KOPT-K1 (cell line): ENCODE measurements around the gene MPND.

Experiments used
- H3K27ac ChIP-seq: fragments of 200-600 bp; sonication (generic); 2 replicates; pipeline ENCODE4 v1.5.1; 2016; ENCODE audit warnings: antibody characterized with exemption, mild to moderate bottlenecking, low read depth, low read length; ENCODE audit not compliant: poor library complexity, severe bottlenecking
- H3K36me3 ChIP-seq: fragments of 200-600 bp; sonication (generic); 2 replicates; pipeline ENCODE4 v1.5.1; 2017; ENCODE audit warnings: antibody characterized with exemption, mild to moderate bottlenecking, low read length, moderate library complexity; ENCODE audit not compliant: insufficient read depth
- H3K9me3 ChIP-seq: fragments of 200-600 bp; sonication (generic); 2 replicates; pipeline ENCODE4 v1.5.1; 2017; ENCODE audit warnings: antibody characterized with exemption, low read length, mild to moderate bottlenecking; ENCODE audit not compliant: insufficient read depth, poor library complexity, severe bottlenecking

The MPND gene

DNA sequence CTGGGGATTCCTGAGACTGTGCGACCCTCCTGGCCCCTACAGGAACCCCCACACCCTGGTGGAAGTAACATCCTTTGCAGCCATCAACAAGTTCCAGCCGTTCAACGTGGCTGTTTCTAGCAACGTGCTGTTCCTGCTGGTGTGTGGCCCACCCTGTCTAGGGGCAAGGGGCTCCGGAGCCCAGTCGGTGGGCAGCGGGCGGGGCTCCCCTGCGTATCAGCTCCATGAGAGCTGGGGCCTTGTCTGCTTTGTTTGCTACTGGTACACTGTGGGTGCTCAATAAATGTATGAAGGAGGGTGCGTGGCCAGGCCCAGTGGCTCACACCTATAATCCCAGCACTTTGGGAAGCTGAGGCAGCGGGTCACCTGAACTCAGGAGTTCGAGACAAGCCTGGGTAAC is 10.9 kb downstream of the MPND start:
- Histone ChIP-seq H3K27ac (no peak overlapping the region), H3K9me3 (no peaks in the 10 kb centered on the region), H3K36me3 (peaks cover 48% of the 10 kb centered on the region; the same call in 1 of the 2 replicates)

DNA sequence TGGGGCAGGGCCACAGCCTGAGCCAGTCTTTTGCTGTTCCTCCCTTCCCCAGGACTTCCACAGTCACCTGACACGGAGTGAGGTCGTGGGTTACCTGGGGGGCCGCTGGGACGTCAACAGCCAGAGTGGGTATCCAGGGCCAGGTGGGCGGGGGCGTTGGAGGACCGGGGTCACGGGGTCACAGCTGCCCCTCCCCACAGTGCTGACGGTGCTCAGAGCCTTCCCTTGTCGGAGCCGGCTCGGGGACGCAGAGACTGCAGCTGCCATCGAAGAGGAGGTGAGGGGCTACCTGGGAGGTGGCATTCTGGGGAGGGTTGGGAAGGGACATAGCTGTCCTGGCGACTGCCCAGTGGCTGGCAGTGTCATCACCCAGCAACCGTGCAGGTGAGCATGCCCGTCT is 11.5 kb downstream of the MPND start:
- no peaks in the 10 kb centered on the region for H3K9me3 ChIP-seq
- H3K36me3 ChIP-seq = peaks cover 53% of the 10 kb centered on the region; the same call in 1 of the 2 replicates
- H3K27ac ChIP-seq = no peak overlapping the region

DNA sequence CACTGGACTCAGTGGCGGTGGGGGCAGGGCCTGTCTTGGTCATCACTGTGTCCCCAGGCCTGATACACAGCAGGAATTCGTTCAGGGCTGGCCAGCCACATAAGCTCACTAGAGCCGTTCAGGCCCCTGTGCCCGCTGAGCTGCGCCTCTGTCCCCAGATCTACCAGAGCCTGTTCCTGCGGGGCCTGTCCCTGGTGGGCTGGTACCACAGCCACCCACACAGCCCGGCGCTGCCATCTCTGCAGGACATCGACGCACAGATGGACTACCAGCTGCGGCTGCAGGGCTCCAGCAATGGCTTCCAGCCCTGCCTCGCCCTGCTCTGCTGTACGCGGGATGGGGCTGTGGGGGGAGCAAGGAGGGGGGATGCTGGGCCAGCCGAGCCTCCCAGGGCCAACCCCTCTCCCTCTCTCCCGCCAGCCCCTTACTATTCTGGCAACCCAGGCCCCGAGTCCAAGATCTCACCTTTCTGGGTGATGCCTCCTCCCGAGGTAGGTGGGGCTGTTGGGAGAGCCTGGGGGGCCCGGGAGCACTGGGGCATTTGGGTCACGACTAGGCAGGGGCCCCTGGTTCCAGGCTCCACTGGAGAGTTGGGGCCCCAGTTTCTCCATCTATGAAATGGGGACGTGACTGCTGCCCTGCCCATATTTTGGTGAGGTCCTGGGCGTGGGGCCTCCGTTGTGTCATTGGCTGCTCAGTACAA is 13.9 kb downstream of the MPND start:
- no peaks in the 10 kb centered on the region for H3K9me3 ChIP-seq
- H3K36me3 ChIP-seq = peaks cover 68% of the 10 kb centered on the region
- no peak overlapping the region for H3K27ac ChIP-seq

DNA sequence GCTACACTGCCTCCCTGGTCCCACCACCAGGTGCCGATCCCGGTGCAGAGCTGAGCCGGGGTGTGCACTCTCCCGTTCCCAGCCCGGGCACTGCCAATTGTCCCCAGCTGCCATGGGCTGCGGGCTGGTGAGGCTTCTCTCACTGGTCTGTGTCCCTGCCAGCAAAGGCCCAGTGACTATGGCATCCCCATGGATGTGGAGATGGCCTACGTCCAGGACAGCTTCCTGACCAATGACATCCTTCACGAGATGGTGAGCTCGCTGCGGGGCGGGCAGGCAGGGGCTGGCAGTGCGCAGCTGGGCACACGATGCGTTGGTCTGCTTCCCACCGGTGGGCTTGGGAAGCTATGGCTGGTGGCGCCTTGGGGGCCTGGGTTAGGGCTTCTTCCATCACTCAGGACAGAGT is 14.6 kb downstream of the MPND start:
- Histone ChIP-seq H3K36me3 (peaks cover 75% of the 10 kb centered on the region), H3K27ac (no peak overlapping the region)

DNA sequence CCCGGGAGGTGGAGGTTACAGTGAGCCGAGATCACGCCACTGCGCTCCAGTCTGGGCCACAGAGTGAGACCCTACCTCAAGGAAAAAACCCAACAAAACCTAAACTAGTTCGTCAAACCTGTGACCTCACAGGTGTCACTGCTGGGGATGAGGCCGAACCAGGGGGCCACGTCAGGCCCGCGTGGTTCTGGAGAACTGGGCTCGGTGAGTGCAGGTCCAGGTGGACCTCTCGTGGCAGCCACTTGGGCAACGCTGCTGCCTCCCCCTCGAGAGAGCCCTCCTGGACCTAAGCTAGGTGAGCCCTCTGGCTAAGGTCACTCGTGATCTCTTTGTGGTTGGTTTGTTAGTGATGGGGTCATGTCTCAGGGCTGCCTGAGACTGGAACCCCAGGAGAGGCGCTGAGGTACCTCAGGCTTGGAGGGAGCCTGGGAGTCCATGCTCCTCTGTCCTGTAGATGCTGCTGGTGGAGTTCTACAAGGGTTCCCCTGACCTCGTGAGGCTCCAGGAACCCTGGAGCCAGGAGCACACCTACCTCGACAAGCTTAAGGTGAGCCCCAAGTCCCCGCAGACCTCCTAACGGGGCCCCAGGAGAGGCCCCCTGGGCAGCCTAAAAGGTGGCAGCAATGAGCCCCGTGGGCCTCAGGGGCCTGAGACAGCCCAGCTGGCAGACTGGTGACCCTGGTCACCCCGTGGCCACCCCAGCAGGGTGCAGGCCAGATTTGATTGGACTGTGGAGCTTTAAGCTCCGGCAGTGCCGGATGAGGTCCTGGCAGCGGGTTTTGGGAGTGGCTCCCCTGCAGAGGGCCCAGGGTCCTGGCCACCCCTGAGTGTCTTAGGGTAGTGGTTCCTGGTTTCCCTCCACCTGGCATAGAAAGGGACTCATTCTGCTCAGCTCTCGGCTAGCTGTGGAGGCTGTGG is 15.6 kb downstream of the MPND start:
- Histone ChIP-seq H3K36me3 (peaks cover 80% of the 10 kb centered on the region), H3K27ac (no peak overlapping the region), H3K9me3 (no peaks in the 10 kb centered on the region)

More for the DNA sequence above, 14.6 kb downstream of the MPND start:
- no peaks in the 10 kb centered on the region for H3K9me3 ChIP-seq

DNA sequence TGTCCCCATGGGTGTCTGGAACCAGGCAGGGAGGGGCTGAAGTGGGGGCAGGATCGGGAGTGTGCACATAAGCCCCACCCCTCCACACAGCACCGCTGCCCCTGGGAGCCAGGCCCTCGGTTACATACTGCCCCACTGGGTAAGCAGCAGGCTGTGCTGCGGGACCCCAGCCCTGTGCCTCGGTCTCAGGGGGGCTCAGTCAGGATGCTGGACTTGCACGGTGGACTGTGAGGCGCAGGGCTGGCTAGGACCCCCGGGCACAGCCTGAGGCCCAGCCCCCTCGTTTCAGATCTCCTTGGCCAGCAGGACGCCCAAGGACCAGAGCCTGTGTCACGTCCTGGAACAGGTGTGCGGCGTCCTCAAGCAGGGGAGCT is 16.3 kb downstream of the MPND start:
- H3K27ac ChIP-seq = no peak overlapping the region
- H3K36me3 ChIP-seq = peaks cover 83% of the 10 kb centered on the region
- H3K9me3 ChIP-seq = no peaks in the 10 kb centered on the region

DNA sequence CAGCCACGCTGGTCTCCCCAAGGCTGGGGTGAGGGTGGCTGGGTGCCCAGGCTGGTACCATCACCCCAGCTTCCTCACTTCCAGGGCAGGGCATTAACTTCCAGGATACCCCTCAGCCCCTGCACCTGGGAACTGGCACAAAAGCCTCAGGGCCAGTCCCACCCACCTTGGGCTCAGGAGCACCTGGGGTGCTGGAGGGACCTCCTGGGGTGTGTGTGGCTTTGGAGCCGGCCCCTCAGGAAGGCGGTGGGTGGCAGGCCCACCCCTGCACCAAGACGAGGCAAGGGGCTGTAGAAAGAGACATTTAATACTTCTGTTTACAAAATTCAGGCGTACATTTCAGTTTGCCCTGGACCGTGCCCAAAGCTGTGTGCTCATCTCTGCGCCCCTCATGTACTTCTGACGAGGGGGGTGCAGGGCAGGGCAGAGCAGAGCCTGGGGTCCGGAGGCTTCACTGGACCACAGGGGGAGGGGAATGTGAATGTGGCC is 16.8 kb downstream of the MPND start:
- Histone ChIP-seq H3K9me3 (no peaks in the 10 kb centered on the region), H3K36me3 (peaks cover 86% of the 10 kb centered on the region), H3K27ac (no peak overlapping the region)

DNA sequence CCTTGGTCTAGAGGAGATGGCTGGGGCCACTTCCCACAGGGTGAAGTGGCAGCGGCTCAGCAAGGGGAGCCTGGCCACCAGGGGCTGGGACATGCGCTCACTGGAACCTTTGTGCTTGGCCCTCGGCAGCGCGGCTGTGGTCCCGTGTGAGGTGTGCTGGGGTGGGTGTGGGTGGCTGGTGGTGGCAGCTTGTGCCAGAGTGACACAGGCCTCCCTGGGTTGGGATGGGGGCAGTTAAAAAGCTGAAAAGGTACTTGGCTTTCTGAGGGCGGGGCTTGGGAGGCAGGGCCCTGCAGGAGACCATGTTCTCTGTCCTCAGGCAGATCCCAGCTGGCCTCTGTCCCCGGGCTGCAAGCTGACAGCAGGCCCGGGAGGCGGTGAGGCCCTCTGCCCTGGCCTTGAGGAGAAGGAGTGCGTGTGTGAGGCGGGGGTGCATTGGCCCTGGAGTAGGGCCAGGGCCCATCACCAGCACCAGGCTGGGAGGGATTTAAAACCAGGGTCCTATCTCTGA is 17.3 kb downstream of the MPND start:
- Histone ChIP-seq H3K27ac (no peak overlapping the region), H3K9me3 (no peaks in the 10 kb centered on the region), H3K36me3 (peaks cover 91% of the 10 kb centered on the region)

DNA sequence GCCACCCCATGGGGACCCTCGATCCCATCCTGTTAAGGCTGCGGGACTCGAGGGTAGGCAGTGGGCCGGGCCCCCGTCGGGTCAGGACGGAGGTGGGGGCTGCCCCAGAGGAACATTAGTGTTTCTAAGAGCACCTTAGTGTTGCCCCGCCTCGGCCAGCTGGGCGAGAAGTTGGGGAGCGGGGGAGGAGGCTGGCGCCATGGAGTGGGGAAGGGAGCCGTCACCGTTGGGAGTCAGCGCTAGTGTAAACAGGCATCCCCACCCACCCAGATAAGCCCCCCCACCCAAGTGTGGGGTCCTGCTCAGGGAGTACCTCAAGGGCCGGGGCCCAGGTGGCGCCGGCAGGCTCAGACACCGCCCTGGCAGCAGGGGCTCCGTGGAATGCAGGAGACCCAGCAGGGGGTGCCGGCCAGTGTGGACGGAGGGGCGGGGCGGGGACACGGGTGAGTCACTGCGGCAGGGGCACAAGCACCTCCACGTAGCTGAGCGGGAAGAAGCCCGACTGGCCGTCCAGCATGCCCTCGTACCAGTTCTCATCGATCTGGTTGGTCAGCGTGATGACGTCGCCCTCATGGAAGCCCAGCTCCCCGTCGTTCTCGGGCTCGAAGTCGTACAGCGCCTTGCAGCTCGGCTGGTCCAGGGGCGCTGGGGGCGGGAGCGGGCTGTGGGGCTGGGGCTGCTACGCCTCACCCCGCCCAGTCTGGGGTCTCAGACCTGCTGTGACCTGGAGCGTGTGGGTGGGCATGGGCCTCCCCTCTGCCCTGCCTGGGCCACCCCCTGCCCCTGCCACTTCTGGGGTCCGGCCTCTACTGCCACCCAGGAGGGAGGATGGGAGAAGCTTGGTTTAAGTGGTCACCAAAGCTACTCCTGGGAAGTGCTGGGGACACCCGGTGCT is 18.0 kb downstream of the MPND start:
- H3K27ac ChIP-seq = no peak overlapping the region
- no peaks in the 10 kb centered on the region for H3K9me3 ChIP-seq
- peaks cover 94% of the 10 kb centered on the region for H3K36me3 ChIP-seq

DNA sequence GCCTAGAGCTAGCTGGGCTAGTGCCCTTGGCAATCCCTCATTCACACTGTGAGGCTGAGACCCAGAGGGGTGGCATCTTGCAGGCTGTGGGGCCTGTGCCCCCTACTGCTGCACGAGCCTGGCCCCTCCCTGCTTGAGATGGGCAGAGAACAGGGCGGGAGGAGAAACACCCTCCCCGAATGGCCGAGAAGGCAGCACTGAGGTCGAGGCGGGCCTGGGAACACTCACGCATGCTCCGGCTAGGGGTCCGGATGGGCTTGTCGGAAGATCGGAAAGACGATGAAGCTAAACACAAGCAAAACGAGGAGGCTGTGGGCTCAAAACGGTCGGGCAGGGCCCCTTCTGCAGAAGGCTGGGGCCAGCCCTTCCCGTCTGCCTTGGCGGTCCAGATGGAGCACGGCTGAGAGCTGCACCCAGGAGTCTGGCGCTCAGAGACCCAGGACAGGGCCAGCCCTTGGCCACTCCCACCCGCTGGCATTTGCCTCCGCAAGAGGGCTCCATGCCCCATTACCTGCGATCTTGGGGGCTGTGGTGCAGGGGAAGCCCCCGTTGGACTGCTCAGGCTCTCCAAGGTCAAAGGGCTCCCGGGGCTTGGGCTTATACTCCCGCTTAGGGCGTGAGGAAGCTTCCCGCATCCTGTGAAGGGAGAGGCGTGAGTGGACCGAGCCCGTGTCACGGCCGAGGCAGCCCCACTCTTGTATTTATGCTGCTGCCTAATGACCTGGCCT is 18.9 kb downstream of the MPND start:
- H3K27ac ChIP-seq = no peak overlapping the region
- H3K9me3 ChIP-seq = no peaks in the 10 kb centered on the region
- peaks cover 93% of the 10 kb centered on the region for H3K36me3 ChIP-seq

DNA sequence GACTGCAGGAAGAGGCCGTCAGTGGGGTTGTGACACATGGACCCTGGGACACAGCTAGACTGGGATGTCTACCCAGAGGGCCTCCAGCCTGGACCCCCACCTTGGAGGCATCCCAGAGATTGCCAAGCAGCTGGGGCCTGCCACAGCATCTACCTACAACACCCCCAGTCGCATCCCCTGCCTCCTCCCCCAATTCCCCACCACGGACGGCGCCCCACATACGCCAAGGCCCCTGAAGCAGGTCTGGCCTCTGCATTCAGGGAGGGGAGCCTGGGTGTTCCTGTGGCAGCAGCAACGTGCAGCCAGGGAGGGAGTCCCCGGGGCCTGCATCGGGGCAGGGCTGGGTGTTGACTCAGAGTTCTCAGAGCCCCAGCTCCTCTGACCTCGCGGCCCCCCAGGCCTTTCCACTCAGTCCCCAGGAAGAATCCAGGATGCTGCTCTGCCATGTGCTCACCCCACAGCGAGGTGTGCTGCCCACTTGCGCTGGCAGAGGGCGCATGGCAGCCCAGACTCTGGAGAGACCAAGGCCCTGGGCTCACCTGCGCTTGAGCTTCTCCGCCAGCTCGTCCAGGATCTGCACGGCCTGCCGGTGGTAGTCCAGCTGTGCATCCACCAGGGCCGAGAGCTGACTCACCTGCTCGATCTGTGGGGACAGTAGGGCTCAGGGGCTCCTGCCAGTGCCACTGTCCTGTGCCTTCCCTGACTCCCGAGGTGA is 19.6 kb downstream of the MPND start:
- Histone ChIP-seq H3K27ac (no peak overlapping the region), H3K9me3 (no peaks in the 10 kb centered on the region), H3K36me3 (peaks cover 86% of the 10 kb centered on the region)

DNA sequence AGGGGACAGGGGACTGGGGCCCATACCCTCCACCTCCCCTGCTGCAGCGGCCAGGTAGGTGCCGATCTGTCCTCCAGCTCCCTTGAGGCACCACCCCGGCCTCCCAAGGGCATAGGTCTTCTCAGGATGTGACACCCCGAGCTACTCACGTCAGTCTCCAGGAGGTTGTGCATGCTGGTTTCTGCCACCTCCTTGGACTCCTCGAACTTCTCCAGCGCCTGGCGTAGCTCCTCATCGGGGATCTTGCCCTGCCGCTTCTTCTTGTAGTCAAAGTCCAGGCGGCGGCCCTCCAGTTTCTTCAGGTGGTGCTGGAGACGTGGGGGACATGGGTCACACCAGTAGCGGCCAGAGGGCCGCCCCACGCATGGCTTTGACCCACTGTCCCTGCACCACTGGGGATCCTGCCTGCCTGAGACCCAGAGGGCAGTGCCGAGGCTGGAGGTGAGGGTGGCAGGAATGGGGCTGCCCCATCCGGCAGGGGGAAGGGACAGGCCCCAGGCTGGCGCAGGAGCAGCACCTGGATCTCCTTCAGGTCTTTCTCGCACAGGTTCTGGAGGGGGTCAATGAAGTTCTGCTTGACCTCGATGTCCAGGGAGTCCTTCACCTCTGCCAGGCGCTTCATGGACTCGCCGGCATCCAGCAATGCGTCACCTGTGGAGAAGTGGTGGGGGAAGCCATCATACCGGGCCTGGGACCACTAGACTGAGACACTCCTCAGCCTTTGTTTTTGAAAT is 20.4 kb downstream of the MPND start:
- H3K36me3 ChIP-seq = peaks cover 79% of the 10 kb centered on the region

DNA sequence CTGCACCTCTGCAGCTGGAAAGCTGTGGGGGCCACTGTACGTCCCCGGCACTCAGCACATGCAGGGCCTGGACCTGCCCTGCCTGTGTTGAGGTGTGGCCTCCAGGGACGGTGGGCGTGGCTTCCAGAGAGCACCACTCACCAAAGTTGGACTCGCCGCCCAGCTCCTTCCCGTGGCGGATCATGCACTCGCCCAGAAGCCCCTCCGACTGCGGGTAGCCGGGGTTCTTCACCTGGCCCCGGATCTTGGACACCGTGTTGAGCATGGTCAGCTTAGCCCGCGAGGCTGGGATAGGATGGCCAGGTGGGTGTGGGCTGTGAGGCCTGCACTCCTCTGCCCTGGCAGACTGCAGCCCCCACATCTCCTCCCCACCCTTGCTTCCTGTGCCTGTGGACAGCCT is 22.0 kb downstream of the MPND start:
- Histone ChIP-seq H3K27ac (no peak overlapping the region), H3K36me3 (peaks cover 63% of the 10 kb centered on the region), H3K9me3 (no peaks in the 10 kb centered on the region)

More for the DNA sequence above, 20.4 kb downstream of the MPND start:
- Histone ChIP-seq H3K27ac (no peak overlapping the region), H3K9me3 (no peaks in the 10 kb centered on the region)
